Vagina (tissue), 2 donors: Measurements from ENCODE around the gene DLG3.

Source experiments
- POLR2A ChIP-seq, 2 donors: fragments of 450-650 bp; IDR thresholded peaks; one replicate each; pipeline ENCODE4 v1.6.1; 2017; ENCODE audit warnings: antibody characterized with exemption in 2 of 2, mild to moderate bottlenecking in 2 of 2, moderate library complexity in 2 of 2
- POLR2AphosphoS5 ChIP-seq, 2 donors: sonication (generic); formaldehyde crosslinking; IDR thresholded peaks; one replicate each; pipeline ENCODE4 v1.9.0; 2017; ENCODE audit warnings: antibody characterized with exemption in 2 of 2, mild to moderate bottlenecking in 2 of 2, low read depth in 1 of 2; ENCODE audit not compliant: insufficient read depth in 1 of 2
- TF ChIP-seq, protein P1 (sequence below), 3 experiments: fragments of 450-650 bp in 2 of 3; fragments of 200-600 bp in 1 of 3; sonication (generic) in 1 of 3; IDR thresholded peaks; one replicate each; pipeline ENCODE4 v1.5.1; 2017 to 2019; ENCODE audit warnings: antibody characterized with exemption in 3 of 3, mild to moderate bottlenecking in 2 of 3, moderate library complexity in 2 of 3

DNA sequence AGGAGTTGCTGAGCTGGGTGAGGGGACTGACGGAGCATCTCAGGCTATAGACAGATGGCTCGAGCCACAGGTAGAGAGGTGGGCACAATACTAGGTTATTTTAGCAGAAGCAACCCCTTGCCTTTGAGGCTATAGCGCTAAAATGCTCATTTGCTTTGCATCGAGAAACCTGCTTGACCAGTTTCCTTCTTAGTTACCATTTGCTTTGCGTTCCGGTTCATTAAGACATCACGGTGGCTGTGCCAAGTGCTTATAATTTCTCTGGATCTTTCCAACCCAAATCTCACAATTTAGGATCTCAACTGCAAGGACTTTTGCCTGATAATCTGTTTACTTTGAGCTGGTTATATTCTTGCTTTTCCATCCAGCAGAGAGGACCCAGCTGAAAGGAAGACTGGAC is 40.8 kb downstream of the DLG3 start:
- TF ChIP-seq, protein P1, sequence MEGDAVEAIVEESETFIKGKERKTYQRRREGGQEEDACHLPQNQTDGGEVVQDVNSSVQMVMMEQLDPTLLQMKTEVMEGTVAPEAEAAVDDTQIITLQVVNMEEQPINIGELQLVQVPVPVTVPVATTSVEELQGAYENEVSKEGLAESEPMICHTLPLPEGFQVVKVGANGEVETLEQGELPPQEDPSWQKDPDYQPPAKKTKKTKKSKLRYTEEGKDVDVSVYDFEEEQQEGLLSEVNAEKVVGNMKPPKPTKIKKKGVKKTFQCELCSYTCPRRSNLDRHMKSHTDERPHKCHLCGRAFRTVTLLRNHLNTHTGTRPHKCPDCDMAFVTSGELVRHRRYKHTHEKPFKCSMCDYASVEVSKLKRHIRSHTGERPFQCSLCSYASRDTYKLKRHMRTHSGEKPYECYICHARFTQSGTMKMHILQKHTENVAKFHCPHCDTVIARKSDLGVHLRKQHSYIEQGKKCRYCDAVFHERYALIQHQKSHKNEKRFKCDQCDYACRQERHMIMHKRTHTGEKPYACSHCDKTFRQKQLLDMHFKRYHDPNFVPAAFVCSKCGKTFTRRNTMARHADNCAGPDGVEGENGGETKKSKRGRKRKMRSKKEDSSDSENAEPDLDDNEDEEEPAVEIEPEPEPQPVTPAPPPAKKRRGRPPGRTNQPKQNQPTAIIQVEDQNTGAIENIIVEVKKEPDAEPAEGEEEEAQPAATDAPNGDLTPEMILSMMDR (IDR thresholded peaks at IDR 0.05), result no peak
- TF ChIP-seq POLR2A (IDR thresholded peaks at IDR 0.05) (no peak), POLR2AphosphoS5 (IDR thresholded peaks at IDR 0.05; ENCODE audit: insufficient read depth in 1 of 2, low read depth in 1 of 2) (no peak)
